Naive thymus-derived CD4-positive, alpha-beta T cell (primary cell): ENCODE measurements around the gene GP1BB. TPM values are rescaled to one million over a fixed set of nuclear protein-coding genes. Genes with fewer than 3 reads are reported as not detected.

ENCODE experiments used
- ATAC-seq: fragments of 150-1000 bp; cut with Tn5 transposase; 2 replicates; pipeline ENCODE4 v1.10.0; 2021; ENCODE audit warnings: mild to moderate bottlenecking, moderate library complexity
- CTCF ChIA-PET: fragments of 350-600 bp; sonication (Branson Sonifier 250); formaldehyde crosslinking; loops from one replicate; lab custom pipeline; 2021; ENCODE audit warnings: antibody characterized with exemption; lab: Charles Lee
- POLR2A ChIA-PET: fragments of 350-600 bp; sonication (Branson Sonifier 250); formaldehyde crosslinking; loops from one replicate; lab custom pipeline; 2021; ENCODE audit warnings: antibody characterized with exemption, inconsistent platforms; lab: Charles Lee
- DNase-seq, 9 donors: peaks; one replicate each; pipeline versions ENCODE4 v3.0.0 to v3.0.0-alpha.2; 2020 to 2022; ENCODE audit warnings: mixed read lengths in 1 of 9
- H3K27ac ChIP-seq: one replicate; pipeline ENCODE4 v1.7.0; 2013; ENCODE audit warnings: mild to moderate bottlenecking, low read depth, low read length, moderate library complexity
- H3K27me3 ChIP-seq, 2 donors: one replicate each; pipeline ENCODE4 v1.7.0; 2013; ENCODE audit warnings: low read length in 2 of 2, mild to moderate bottlenecking in 2 of 2, moderate library complexity in 2 of 2; ENCODE audit not compliant: control insufficient read depth in 2 of 2, insufficient read depth in 2 of 2
- H3K36me3 ChIP-seq, 3 experiments: 1 replicate in 2 of 3; 2 replicates in 1 of 3; pipeline ENCODE4 v1.7.0; 2013; ENCODE audit warnings: low read length in 3 of 3, mild to moderate bottlenecking in 3 of 3, moderate library complexity in 1 of 3; ENCODE audit not compliant: insufficient read depth in 3 of 3, control insufficient read depth in 2 of 3
- H3K4me1 ChIP-seq, 2 donors: one replicate each; pipeline ENCODE4 v1.7.0; 2013; ENCODE audit warnings: low read length in 2 of 2, mild to moderate bottlenecking in 2 of 2, moderate library complexity in 1 of 2; ENCODE audit not compliant: control insufficient read depth in 2 of 2, insufficient read depth in 2 of 2
- H3K4me3 ChIP-seq: 2 replicates; pipeline ENCODE4 v1.7.0; 2013; ENCODE audit warnings: mild to moderate bottlenecking, low read length
- H3K9me3 ChIP-seq, 3 experiments: 1 replicate in 2 of 3; 2 replicates in 1 of 3; pipeline ENCODE4 v1.7.0; 2013; ENCODE audit warnings: low read length in 3 of 3; ENCODE audit not compliant: control insufficient read depth in 2 of 3
- H3K27ac Mint-ChIP-seq, 9 donors: one replicate each; pipeline ENCODE4 v1.8.0; 2020 to 2022; ENCODE audit warnings: mixed read lengths in 9 of 9, mild to moderate bottlenecking in 8 of 9, moderate library complexity in 5 of 9, inconsistent platforms in 2 of 9
- H3K27me3 Mint-ChIP-seq, 5 donors: one replicate each; pipeline ENCODE4 v1.8.0; 2021 to 2022; ENCODE audit warnings: mixed read lengths in 5 of 5, mild to moderate bottlenecking in 1 of 5
- H3K36me3 Mint-ChIP-seq, 5 donors: one replicate each; pipeline ENCODE4 v1.8.0; 2020 to 2022; ENCODE audit warnings: mixed read lengths in 5 of 5, mild to moderate bottlenecking in 3 of 5, inconsistent platforms in 1 of 5
- H3K4me1 Mint-ChIP-seq, 7 donors: one replicate each; pipeline ENCODE4 v1.8.0; 2020 to 2022; ENCODE audit warnings: mixed read lengths in 7 of 7, mild to moderate bottlenecking in 3 of 7, inconsistent platforms in 1 of 7
- H3K4me3 Mint-ChIP-seq, 10 donors: one replicate each; pipeline ENCODE4 v1.8.0; 2020 to 2022; ENCODE audit warnings: mild to moderate bottlenecking in 10 of 10, mixed read lengths in 10 of 10, moderate library complexity in 6 of 10, inconsistent platforms in 2 of 10
- H3K9me3 Mint-ChIP-seq, 11 donors: one replicate each; pipeline ENCODE4 v1.8.0; 2020 to 2022; ENCODE audit warnings: mixed read lengths in 11 of 11, mild to moderate bottlenecking in 4 of 11, inconsistent platforms in 1 of 11, moderate library complexity in 1 of 11
- intact Hi-C, 2 donors: fragments of 100-400 bp; cut with micrococcal nuclease; formaldehyde crosslinking; loops; one replicate each; pipeline ENCODE4 v1.15.1; 2023
- polyA plus RNA-seq, 2 donors: library from polyadenylated mRNA; unstranded; fragments of 300-500 nt; fragmentation: Illumina TruSeq; gene quantifications; one replicate each; pipeline ENCODE4 v1.2.3, GENCODE V29; 2021
- total RNA-seq, 6 experiments: library from RNA in 5 of 6; stranded (reverse) in 5 of 6; gene quantifications; 1 replicate in 5 of 6; 2 replicates in 1 of 6; pipeline ENCODE4 v1.2.3 and lab custom pipeline; 2021 to 2026

The GP1BB gene
- total and polyA plus RNA-seq, 7 experiments from 2014 or later: 0.40 to 3.0 TPM; not detected in 5

DNA sequence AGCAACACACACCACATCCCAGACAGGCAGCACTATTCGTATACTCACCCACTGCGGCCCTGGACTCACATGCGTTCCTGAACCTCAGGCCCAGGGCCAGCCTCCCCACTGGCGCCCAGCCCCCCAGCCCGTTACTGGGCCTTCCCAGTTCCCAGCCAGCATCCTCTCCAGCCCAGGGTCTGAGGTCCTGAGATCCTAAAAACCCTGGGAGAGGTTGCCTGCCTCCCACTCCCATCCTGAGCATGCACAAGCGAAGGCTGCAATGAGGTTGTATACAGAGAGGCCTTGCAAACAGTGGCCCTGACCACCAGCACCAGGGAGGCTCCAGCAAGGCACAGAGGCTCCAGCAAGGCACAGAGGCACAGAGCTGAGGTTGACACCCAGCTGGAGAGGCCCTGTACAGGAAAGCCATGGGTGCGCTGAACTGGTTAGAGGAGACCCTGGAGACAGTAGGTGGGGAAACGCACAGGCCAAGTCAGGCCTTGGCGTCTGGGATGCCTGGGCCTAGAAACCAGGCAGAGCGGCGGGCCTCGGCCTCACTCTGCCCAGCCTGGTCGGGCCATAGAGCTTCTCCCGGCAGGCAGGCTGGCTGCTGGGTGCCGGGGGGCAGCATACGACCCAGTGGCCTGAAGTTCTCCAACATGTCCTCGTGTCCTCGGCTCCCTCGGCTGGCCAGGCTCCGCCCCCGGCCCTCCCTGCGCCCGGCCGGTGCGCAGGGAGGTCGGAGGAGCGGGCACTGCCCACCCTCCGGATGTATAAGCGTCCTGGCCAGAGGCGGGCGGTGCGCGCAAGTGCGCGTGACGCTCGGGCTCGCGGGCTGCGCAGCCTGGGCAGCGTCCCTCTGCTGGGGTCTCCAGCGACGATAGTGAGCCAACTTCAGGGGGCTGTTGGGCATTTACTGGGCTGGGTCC, 34.9 kb downstream of the GP1BB start:
- CTCF ChIA-PET: interaction anchor here (0.6 kb wide), 1 partner anchor 14 kb away, joined by 3 read pairs; no protein-coding TSS in a partner anchor

GRCh38 chr22:19758896-19759426, 35.6 kb downstream of the GP1BB start:
- DNase-seq: no peak
- no peak for ATAC-seq
- ChIA-PET POLR2A (no interaction called here), CTCF (no interaction called here)
- H3K27me3 ChIP-seq: peaks cover 0 to 11% of the 10 kb centered on the region in 2 donors
- peak overlapping the region in 6 of 10 donors; percentile 40 to 99 (median 49) for H3K4me3 Mint-ChIP-seq
- intact Hi-C loops: loop anchor here in 1 of 2 donors (5.0 kb wide), 1 partner anchor 98 kb away; no protein-coding TSS in a partner anchor
- no peak overlapping the region for H3K27ac Mint-ChIP-seq
- H3K4me1 ChIP-seq: peaks cover 8 to 23% of the 10 kb centered on the region in 2 donors
- no peak overlapping the region for H3K4me3 ChIP-seq
- H3K27ac ChIP-seq: no peak overlapping the region
- peaks cover 19 to 44% (median 26%) of the 10 kb centered on the region in 7 donors for H3K4me1 Mint-ChIP-seq
- H3K9me3 Mint-ChIP-seq: peaks cover 0 to 2% (median 0%) of the 10 kb centered on the region in 11 donors
- H3K36me3 ChIP-seq: no peaks in the 10 kb centered on the region
- peaks cover 41 to 76% (median 52%) of the 10 kb centered on the region in 5 donors for H3K27me3 Mint-ChIP-seq
- peaks cover 0 to 8% (median 7%) of the 10 kb centered on the region in 5 donors for H3K36me3 Mint-ChIP-seq
- no peaks in the 10 kb centered on the region for H3K9me3 ChIP-seq

More for the DNA sequence above, 34.9 kb downstream of the GP1BB start:
- H3K27ac ChIP-seq: no peak overlapping the region
- H3K27ac Mint-ChIP-seq: peak overlapping the region in 1 of 9 donors; percentile 62
- peaks cover 41 to 76% (median 55%) of the 10 kb centered on the region in 5 donors for H3K27me3 Mint-ChIP-seq
- intact Hi-C loops: loop anchor here in 1 of 2 donors (5.0 kb wide), 1 partner anchor 99 kb away; no protein-coding TSS in a partner anchor
- H3K4me1 ChIP-seq: peaks cover 8 to 23% of the 10 kb centered on the region in 2 donors
- H3K4me1 Mint-ChIP-seq: peaks cover 19 to 44% (median 26%) of the 10 kb centered on the region in 7 donors
- peaks cover 0 to 11% of the 10 kb centered on the region in 2 donors for H3K27me3 ChIP-seq
- H3K9me3 Mint-ChIP-seq: peaks cover 0 to 2% (median 0%) of the 10 kb centered on the region in 11 donors
- no peak overlapping the region for H3K4me3 ChIP-seq
- no peak for ATAC-seq
- no peaks in the 10 kb centered on the region for H3K36me3 ChIP-seq
- H3K4me3 Mint-ChIP-seq: peak overlapping the region in 8 of 10 donors; percentile 70 to 83 (median 74)
- H3K36me3 Mint-ChIP-seq: peaks cover 0 to 8% (median 7%) of the 10 kb centered on the region in 5 donors
- POLR2A ChIA-PET: interaction anchor here (0.6 to 0.9 kb wide), 2 partner anchors 134 to 138 kb away, joined by 4 read pairs; no protein-coding TSS in a partner anchor
- DNase-seq: no peak
- no peaks in the 10 kb centered on the region for H3K9me3 ChIP-seq

DNA sequence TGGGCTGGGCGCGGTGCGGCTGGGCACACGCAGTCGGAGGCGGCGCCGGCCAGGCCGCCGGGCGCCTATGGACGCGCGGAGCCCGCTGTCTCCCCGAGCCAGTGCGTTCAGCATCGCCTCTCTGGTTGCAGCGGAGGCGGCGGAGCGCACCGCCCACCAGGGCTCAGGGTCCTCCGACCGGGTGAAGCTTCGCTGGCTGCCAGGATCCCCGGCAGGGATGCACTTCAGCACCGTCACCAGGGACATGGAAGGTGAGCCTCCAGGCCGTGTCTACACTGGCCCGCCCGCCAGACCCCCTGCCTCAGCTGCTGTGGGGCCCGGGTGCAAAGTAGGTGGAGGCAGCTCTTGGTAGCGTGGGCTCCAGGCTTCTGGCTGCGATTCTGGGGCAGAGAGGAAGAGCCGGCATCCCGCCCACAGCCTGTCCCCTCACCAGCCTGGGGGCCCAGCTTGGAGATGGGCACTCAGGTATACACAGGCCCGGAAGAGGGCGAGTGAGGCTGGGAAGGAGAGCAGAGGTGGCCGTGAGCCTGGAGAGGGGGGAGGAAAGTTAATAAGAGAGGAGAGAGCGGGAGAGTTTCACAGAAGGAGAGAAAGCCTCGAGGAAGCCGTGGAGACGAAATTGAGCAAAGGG, 36.2 kb downstream of the GP1BB start:
- H3K36me3 Mint-ChIP-seq: peaks cover 0 to 8% (median 7%) of the 10 kb centered on the region in 5 donors
- intact Hi-C loops: loop anchor here in 1 of 2 donors (5.0 kb wide), 1 partner anchor 98 kb away; no protein-coding TSS in a partner anchor
- no peak for ATAC-seq

DNA sequence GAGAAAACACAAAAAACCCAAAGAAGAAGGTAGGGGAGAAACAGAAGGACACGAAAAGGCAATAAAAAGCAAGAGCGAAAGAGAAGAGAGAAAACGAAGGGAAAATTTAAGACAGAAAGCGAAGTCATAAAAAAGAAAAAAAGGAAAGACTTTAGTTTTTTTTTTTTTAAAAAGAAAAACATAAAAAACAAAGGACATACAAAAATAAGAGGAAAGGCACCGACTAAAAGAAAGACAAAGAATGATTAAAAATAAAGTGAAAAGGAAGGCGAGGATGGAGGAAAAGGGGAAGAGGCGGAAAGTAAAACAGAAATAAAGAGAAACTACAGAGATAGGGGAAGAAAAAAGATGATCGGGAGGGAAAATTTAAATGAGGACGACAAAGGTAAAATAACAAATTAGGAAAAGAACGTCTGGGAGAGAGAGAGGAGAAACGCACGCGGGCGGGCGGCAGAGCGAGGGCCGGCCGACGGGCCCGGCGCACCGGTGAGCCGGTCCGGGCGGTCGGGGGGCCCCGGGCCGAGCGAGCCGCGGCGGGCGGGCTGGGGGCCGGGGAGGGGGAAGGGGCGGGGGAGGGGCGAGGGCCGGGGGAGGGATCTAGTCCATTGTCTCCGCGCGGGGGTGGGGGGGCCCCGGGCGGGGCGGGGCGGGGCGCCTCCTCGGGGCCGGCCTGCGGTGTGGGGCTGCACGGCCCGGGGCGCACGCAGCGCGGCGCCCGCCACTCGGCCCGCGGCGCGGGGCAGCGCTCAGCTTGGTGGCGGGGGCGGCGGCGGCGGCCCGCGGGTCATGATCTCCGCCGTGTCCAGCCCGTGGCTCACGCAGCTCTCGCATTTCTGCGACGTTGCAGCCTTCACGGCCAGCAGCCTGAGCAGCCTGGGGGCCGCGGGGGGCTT, 37.0 kb downstream of the GP1BB start, which contains the start of gene TBX1:
TBX1 (plus strand) TSS at position 721 of the 893 bp plus-strand sequence; CDS start at position 787, 66 bp downstream.
- no peaks in the 10 kb centered on the region for H3K36me3 ChIP-seq
- Mint-ChIP-seq H3K27ac (peak within 1 kb of the TSS in 5 of 9 donors; percentile 28 to 64 (median 45)), H3K4me1 (peaks cover 19 to 49% (median 29%) of the 10 kb centered on the region in 7 donors), H3K36me3 (peaks cover 0 to 8% (median 7%) of the 10 kb centered on the region in 5 donors), H3K4me3 (peak within 1 kb of the TSS; percentile 78 to 99 (median 89)), H3K9me3 (peaks cover 0 to 3% (median 0%) of the 10 kb centered on the region in 11 donors), H3K27me3 (peaks cover 47 to 76% (median 54%) of the 10 kb centered on the region in 5 donors)
- no peak within 1 kb of the TSS for H3K27ac ChIP-seq
- no peak within 1 kb of the TSS for H3K4me3 ChIP-seq
- POLR2A ChIA-PET: no interaction called here
- H3K9me3 ChIP-seq: no peaks in the 10 kb centered on the region
- H3K27me3 ChIP-seq: peaks cover 0 to 11% of the 10 kb centered on the region in 2 donors
- CTCF ChIA-PET: no interaction called here
- ATAC-seq: no peak
- no peak for DNase-seq
- peaks cover 8 to 23% of the 10 kb centered on the region in 2 donors for H3K4me1 ChIP-seq
- intact Hi-C loops: no loop called here

More for the DNA sequence above, 36.2 kb downstream of the GP1BB start:
- no peak overlapping the region for H3K27ac ChIP-seq
- Mint-ChIP-seq H3K4me1 (peaks cover 19 to 44% (median 26%) of the 10 kb centered on the region in 7 donors), H3K9me3 (peaks cover 0 to 2% (median 0%) of the 10 kb centered on the region in 11 donors), H3K27me3 (peaks cover 43 to 75% (median 52%) of the 10 kb centered on the region in 5 donors), H3K4me3 (peak overlapping the region; percentile 78 to 99 (median 89)), H3K27ac (peak overlapping the region in 3 of 9 donors; percentile 28 to 59 (median 48))
- H3K36me3 ChIP-seq: no peaks in the 10 kb centered on the region
- ChIA-PET CTCF (no interaction called here), POLR2A (no interaction called here)
- H3K27me3 ChIP-seq: peaks cover 0 to 11% of the 10 kb centered on the region in 2 donors
- H3K4me1 ChIP-seq: peaks cover 8 to 23% of the 10 kb centered on the region in 2 donors
- H3K4me3 ChIP-seq: no peak overlapping the region
- H3K9me3 ChIP-seq: no peaks in the 10 kb centered on the region
- DNase-seq: no peak

DNA sequence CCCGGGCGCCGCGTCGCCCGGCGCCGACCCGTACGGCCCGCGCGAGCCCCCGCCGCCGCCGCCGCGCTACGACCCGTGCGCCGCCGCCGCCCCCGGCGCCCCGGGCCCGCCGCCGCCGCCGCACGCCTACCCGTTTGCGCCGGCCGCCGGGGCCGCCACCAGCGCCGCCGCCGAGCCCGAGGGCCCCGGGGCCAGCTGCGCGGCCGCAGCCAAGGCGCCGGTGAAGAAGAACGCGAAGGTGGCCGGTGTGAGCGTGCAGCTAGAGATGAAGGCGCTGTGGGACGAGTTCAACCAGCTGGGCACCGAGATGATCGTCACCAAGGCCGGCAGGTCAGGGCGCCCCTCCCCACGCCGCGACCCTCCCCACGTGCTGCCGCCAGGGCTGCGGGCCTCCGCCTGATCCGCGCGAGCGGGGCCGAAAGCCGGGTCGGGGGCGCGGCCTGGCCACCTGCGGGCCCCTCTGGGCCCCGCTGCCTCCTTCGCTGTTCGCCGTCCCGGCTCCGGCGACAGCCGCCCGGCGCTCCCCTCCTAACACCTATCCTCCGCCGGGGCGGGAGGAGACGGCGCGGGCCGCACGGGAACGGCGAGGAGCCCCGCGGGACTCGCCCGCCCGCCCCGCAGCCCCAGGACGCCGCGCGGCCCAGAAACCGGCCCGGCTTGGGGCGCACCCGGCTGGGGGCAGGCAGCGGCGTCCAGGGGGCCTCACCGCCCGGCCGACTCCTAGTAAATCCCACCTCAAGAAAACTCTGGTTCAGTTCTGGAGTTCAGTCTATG, 37.8 kb downstream of the GP1BB start:
- Histone ChIP-seq H3K27ac (no peak overlapping the region), H3K4me3 (no peak overlapping the region), H3K9me3 (no peaks in the 10 kb centered on the region), H3K36me3 (no peaks in the 10 kb centered on the region), H3K27me3 (peaks cover 0 to 8% of the 10 kb centered on the region in 2 donors), H3K4me1 (peaks cover 7 to 15% of the 10 kb centered on the region in 2 donors)
- ChIA-PET CTCF (interaction anchor here (1.1 to 1.6 kb wide), 2 partner anchors 31 to 82 kb away, joined by 3 to 4 read pairs; no protein-coding TSS in a partner anchor), POLR2A (no interaction called here)
- ATAC-seq (no peak), DNase-seq (no peak)
- Mint-ChIP-seq H3K27ac (peak overlapping the region in 1 of 9 donors; percentile 62), H3K9me3 (peaks cover 0 to 3% (median 0%) of the 10 kb centered on the region in 11 donors), H3K4me1 (peaks cover 19 to 46% (median 28%) of the 10 kb centered on the region in 7 donors), H3K27me3 (peaks cover 41 to 71% (median 48%) of the 10 kb centered on the region in 5 donors), H3K36me3 (peaks cover 0 to 8% (median 7%) of the 10 kb centered on the region in 5 donors), H3K4me3 (peak overlapping the region in 9 of 10 donors; percentile 65 to 87 (median 77))
- intact Hi-C loops: no loop called here
